Measurements from ENCODE around the gene TRAF5. TPM values are rescaled to one million over a fixed set of nuclear protein-coding genes. Genes with fewer than 3 reads are reported as not detected.

Gene TRAF5, protein sequence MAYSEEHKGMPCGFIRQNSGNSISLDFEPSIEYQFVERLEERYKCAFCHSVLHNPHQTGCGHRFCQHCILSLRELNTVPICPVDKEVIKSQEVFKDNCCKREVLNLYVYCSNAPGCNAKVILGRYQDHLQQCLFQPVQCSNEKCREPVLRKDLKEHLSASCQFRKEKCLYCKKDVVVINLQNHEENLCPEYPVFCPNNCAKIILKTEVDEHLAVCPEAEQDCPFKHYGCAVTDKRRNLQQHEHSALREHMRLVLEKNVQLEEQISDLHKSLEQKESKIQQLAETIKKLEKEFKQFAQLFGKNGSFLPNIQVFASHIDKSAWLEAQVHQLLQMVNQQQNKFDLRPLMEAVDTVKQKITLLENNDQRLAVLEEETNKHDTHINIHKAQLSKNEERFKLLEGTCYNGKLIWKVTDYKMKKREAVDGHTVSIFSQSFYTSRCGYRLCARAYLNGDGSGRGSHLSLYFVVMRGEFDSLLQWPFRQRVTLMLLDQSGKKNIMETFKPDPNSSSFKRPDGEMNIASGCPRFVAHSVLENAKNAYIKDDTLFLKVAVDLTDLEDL
- 24.1 TPM for total RNA-seq

DNA sequence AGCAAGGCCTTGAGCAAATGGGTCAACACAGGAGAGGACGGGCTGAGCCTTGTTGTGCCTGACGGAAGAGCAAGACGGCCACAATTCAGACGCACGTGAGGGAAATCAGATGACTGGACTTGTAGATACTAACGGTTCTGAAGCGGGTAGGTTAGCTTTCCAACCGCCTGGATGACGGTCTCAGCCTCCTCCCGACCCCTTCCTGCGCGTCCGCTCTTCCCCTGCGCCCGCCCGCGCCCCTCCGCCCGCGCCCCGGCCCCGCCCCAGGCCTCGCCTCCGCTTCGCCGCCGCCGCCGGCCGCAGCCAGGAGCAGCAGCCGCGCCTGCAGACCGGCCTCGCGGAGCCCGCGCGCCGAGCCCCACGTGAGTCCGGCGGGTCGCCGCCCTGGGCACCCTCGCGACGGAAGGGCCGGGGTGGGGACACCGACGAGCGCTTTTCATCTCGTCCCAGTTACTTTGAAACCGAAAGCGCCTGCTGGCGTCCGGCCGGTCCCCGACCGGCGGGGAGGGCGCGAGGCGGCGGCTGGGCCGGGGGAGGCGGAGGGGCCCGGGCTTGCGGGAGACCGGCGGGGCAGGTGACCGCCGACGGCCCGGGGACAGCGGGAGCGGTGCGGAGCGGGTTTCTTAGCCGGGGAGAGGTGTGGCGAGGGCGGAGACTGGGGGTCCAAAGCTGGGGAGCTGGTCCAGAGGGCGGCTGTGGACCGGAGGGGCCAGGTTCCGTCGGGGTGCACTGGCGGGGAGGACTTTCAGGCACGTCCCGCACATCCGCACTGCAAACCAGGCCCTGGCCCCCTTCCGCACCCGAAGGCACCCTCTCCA is at the start of gene TRAF5:
TSS of gene TRAF5 (plus strand) at position 306 of the 818 bp plus-strand sequence. CDS start 26,407 bp downstream, outside the sequence.

Other genes with a start within 250 kb of the TRAF5 start
- 5.6 TPM for gene KCNH1, start 192.7 kb upstream of the TRAF5 start, total RNA-seq
- 77.3 TPM for gene RCOR3, start 67.5 kb upstream of the TRAF5 start, total RNA-seq
- gene RD3, start 165.3 kb downstream of the TRAF5 start, total RNA-seq = not detected

Measured in parietal lobe (tissue), 1 donor.